Karpas-422 (cell line): Measurements from ENCODE around the gene PAOX. TPM values are rescaled to one million over a fixed set of nuclear protein-coding genes. Genes with fewer than 3 reads are reported as not detected.
"Not testable (repeated sequence)": the region's sequence is repeated elsewhere in the genome, so short reads cannot be mapped to it uniquely, and the experiment has no call there.

Experiments
- DNase-seq: peaks from one replicate; pipeline ENCODE4 v3.0.0-alpha.2; 2015
- H2AFZ ChIP-seq: fragments of 200-600 bp; sonication (generic); 2 replicates; pipeline ENCODE4 v1.6.1; 2014; ENCODE audit warnings: antibody characterized with exemption, low read length, mixed read lengths
- H3K27ac ChIP-seq: fragments of 200-600 bp; sonication (generic); 2 replicates; pipeline ENCODE4 v1.5.1; 2014; ENCODE audit warnings: mild to moderate bottlenecking, low read length, moderate library complexity
- H3K27me3 ChIP-seq: fragments of 200-600 bp; sonication (generic); 2 replicates; pipeline ENCODE4 v1.6.1; 2014; ENCODE audit warnings: low read length, mixed read lengths
- H3K36me3 ChIP-seq: fragments of 200-600 bp; sonication (generic); 2 replicates; pipeline ENCODE4 v1.6.1; 2014; ENCODE audit warnings: low read length, mixed read lengths; ENCODE audit not compliant: insufficient read depth
- H3K4me1 ChIP-seq: fragments of 200-600 bp; sonication (generic); 2 replicates; pipeline ENCODE4 v1.6.1; 2014; ENCODE audit warnings: mild to moderate bottlenecking, low read length, mixed read lengths
- H3K4me2 ChIP-seq: fragments of 200-600 bp; sonication (generic); 2 replicates; pipeline ENCODE4 v1.6.1; 2014; ENCODE audit warnings: low read length, low read depth, mild to moderate bottlenecking; ENCODE audit not compliant: poor library complexity, severe bottlenecking
- H3K4me3 ChIP-seq: fragments of 200-600 bp; sonication (generic); 2 replicates; pipeline ENCODE4 v1.5.1; 2014; ENCODE audit warnings: mild to moderate bottlenecking, antibody characterized with exemption, low read length, mixed read lengths
- H3K79me2 ChIP-seq: fragments of 200-600 bp; sonication (generic); 2 replicates; pipeline ENCODE4 v1.6.1; 2014; ENCODE audit warnings: mild to moderate bottlenecking, low read length, mixed read lengths
- H3K9ac ChIP-seq: fragments of 200-600 bp; sonication (generic); 2 replicates; pipeline ENCODE4 v1.6.0; 2014; ENCODE audit warnings: low read length
- H3K9me2 ChIP-seq: fragments of 200-600 bp; sonication (generic), shearing (Covaris generic); replicated peaks from 2 replicates; pipeline ENCODE4 v1.6.0; 2014; ENCODE audit warnings: mild to moderate bottlenecking, low read length, moderate library complexity; ENCODE audit not compliant: insufficient read depth
- H3K9me3 ChIP-seq: fragments of 300-700, 200-600 bp; sonication (generic); 2 replicates; pipeline ENCODE4 v1.6.1; 2014; ENCODE audit warnings: low read length, mixed read lengths
- H4K20me1 ChIP-seq: fragments of 200-600 bp; sonication (generic); 2 replicates; pipeline ENCODE4 v1.6.1; 2014; ENCODE audit warnings: mild to moderate bottlenecking, antibody characterized with exemption, low read length, low read depth; ENCODE audit not compliant: insufficient read depth
- total RNA-seq: library from RNA; depleted of rRNA; stranded (reverse); fragments of >200 nt; shearing (Covaris generic); gene quantifications from 2 replicates; pipeline ENCODE4 v1.2.3, GENCODE V29; 2014; ENCODE audit warnings: low replicate concordance

The PAOX gene
- total RNA-seq, 1 experiment from 2014 or later: not detected

DNA sequence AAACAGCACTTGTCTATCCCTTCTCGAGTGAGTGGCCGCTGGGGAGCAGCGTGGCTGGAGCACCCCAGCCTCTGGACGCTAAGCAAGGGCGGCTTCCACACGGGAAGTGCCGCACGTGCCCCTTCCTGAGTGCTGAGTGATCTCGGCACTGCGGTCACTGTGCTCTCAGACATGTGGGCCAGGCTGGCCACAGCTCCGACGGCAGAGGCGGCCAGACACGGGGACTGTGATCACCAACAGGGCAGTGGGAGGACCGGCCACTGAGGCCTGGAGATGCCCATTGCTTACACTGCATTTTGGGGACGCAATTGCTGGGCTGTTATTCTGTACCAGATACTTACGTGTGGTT, 13.0 kb upstream of the PAOX start:
- no peaks in the 10 kb centered on the region for H4K20me1 ChIP-seq
- no peaks in the 10 kb centered on the region for H3K36me3 ChIP-seq
- H3K4me3 ChIP-seq: no peak overlapping the region
- H3K9me2 ChIP-seq: no peaks in the 10 kb centered on the region
- H3K4me1 ChIP-seq: no peaks in the 10 kb centered on the region
- DNase-seq: no peak
- no peak overlapping the region for H3K4me2 ChIP-seq
- H3K9me3 ChIP-seq: no peaks in the 10 kb centered on the region
- H3K9ac ChIP-seq: no peak overlapping the region
- H3K79me2 ChIP-seq: no peaks in the 10 kb centered on the region
- no peak overlapping the region for H2AFZ ChIP-seq
- no peaks in the 10 kb centered on the region for H3K27me3 ChIP-seq
- no peak overlapping the region for H3K27ac ChIP-seq

GRCh38 chr10:133366751-133367150, 12.3 kb upstream of the PAOX start:
- no peaks in the 10 kb centered on the region for H3K36me3 ChIP-seq
- no peak overlapping the region for H3K4me2 ChIP-seq
- H3K9me2 ChIP-seq: no peaks in the 10 kb centered on the region
- no peaks in the 10 kb centered on the region for H3K9me3 ChIP-seq
- H3K27ac ChIP-seq: no peak overlapping the region
- H3K4me3 ChIP-seq: no peak overlapping the region
- H3K9ac ChIP-seq: no peak overlapping the region
- H3K27me3 ChIP-seq: no peaks in the 10 kb centered on the region
- H2AFZ ChIP-seq: no peak overlapping the region
- H4K20me1 ChIP-seq: no peaks in the 10 kb centered on the region
- peaks cover 4% of the 10 kb centered on the region; the same call in 1 of the 2 replicates for H3K79me2 ChIP-seq
- no peak for DNase-seq
- no peaks in the 10 kb centered on the region for H3K4me1 ChIP-seq

DNA sequence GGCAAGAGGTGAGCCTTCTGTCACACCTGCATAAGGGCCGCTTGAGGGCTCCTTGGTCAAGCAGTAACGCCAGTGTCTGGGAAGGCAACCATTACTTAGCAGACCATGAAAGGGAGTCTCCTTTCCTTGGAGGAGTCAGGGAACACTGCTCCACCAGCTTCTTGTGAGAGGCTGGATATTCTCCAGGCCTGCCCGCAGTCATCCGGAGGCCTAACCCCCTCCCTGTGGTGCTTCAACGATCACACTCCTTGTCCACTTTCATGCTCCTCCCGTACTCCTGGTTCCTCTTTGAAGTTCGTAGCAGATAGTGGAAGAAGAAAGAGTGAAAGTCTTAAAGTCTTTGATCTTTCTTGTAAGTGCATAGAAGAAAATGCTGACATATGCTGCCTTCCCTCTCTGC, 11.6 kb upstream of the PAOX start:
- H4K20me1 ChIP-seq, H3K27ac ChIP-seq, DNase-seq, H2AFZ ChIP-seq, H3K4me2 ChIP-seq, H3K27me3 ChIP-seq, H3K9me2 ChIP-seq, H3K9ac ChIP-seq, H3K79me2 ChIP-seq, H3K4me1 ChIP-seq, H3K9me3 ChIP-seq, H3K36me3 ChIP-seq, H3K4me3 ChIP-seq: not testable (repeated sequence)

- Histone ChIP-seq H3K4me2 (no peak overlapping the region), H3K27ac (no peak overlapping the region), H3K27me3 (no peaks in the 10 kb centered on the region), H4K20me1 (no peaks in the 10 kb centered on the region), H3K79me2 (peaks cover 11% of the 10 kb centered on the region), H3K9me2 (no peaks in the 10 kb centered on the region), H3K9me3 (no peaks in the 10 kb centered on the region), H3K9ac (no peak overlapping the region), H3K4me3 (no peak overlapping the region), H3K4me1 (peaks cover 7% of the 10 kb centered on the region), H2AFZ (no peak overlapping the region), H3K36me3 (no peaks in the 10 kb centered on the region)
- DNase-seq: no peak
Observed at GRCh38 chr10:133368153-133368552, 10.9 kb upstream of the PAOX start.

GRCh38 chr10:133370030-133370786, 8.9 kb upstream of the PAOX start:
- Histone ChIP-seq H3K79me2 (peaks cover 11% of the 10 kb centered on the region), H3K9me3 (no peaks in the 10 kb centered on the region), H3K36me3 (no peaks in the 10 kb centered on the region), H2AFZ (no peak overlapping the region), H3K4me3 (no peak overlapping the region), H3K27me3 (no peaks in the 10 kb centered on the region), H4K20me1 (no peaks in the 10 kb centered on the region), H3K9ac (no peak overlapping the region), H3K4me1 (peaks cover 11% of the 10 kb centered on the region), H3K9me2 (no peaks in the 10 kb centered on the region), H3K27ac (no peak overlapping the region), H3K4me2 (no peak overlapping the region)
- DNase-seq: no peak

DNA sequence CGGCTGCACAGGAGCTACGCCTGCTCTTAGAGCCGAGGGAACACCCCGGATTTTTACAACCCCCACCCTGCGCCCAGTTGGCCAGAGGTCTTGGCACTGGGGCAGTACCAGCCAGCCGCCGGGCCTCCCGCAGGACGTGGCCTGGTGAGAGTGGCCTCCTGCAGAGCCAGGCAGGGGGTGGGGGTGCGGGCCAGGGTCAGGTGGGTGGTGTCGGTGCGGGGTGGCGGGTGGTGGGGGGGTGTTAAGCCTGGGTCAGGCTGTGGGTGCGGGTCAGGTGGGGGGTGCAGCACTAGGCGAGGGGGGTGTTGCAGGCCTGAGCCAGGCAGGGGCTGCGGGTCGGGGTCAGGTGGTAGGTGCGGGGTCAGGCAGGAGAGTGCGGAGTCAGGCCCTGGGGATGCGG, 6.6 kb upstream of the PAOX start:
- Histone ChIP-seq H3K4me3 (peak overlapping the region; percentile 65), H3K4me1 (peaks cover 11% of the 10 kb centered on the region), H3K4me2 (peak overlapping the region; percentile 27)

GRCh38 chr10:133373174-133374090, 5.6 kb upstream of the PAOX start, which contains the start of gene ECHS1:
Gene ECHS1, minus strand, starts transcription at chr10:133373354. Its CDS starts 21 bp downstream, at chr10:133373333.
- Histone ChIP-seq H3K4me3 (peak within 1 kb of the TSS; percentile 78), H3K79me2 (peaks cover 11% of the 10 kb centered on the region), H3K27ac (no peak within 1 kb of the TSS), H3K9me3 (no peaks in the 10 kb centered on the region), H2AFZ (0 out of 2 replicates have a peak within 1 kb of the TSS, but pooled peaks have one; percentile 50), H3K27me3 (no peaks in the 10 kb centered on the region), H3K4me2 (peak within 1 kb of the TSS; percentile 59), H3K36me3 (no peaks in the 10 kb centered on the region), H4K20me1 (no peaks in the 10 kb centered on the region), H3K9me2 (no peaks in the 10 kb centered on the region), H3K9ac (peak within 1 kb of the TSS; percentile 86), H3K4me1 (peaks cover 19% of the 10 kb centered on the region)
- DNase-seq: peak; percentile 97

More for the DNA sequence above, 6.6 kb upstream of the PAOX start:
- Histone ChIP-seq H3K27me3 (no peaks in the 10 kb centered on the region), H3K9ac (peak overlapping the region; percentile 86), H3K27ac (no peak overlapping the region), H4K20me1 (no peaks in the 10 kb centered on the region), H3K9me3 (no peaks in the 10 kb centered on the region), H2AFZ (no peak overlapping the region), H3K36me3 (no peaks in the 10 kb centered on the region), H3K9me2 (no peaks in the 10 kb centered on the region), H3K79me2 (peaks cover 11% of the 10 kb centered on the region)
- DNase-seq: no peak
